Sigmoid colon (tissue), 7 donors: Measurements from ENCODE around the gene EPOP. TPM values are rescaled to one million over a fixed set of nuclear protein-coding genes. Genes with fewer than 3 reads are reported as not detected.

Experiments
- DNase-seq: peaks from one replicate; pipeline ENCODE4 v3.0.0-alpha.2; 2019
- H3K27ac ChIP-seq, 4 donors: fragments of 200-600 bp; sonication (generic); one replicate each; pipeline ENCODE4 v1.5.1; 2016 to 2019; ENCODE audit warnings: mild to moderate bottlenecking in 1 of 4
- H3K27me3 ChIP-seq, 3 donors: fragments of 200-600 bp; sonication (generic); one replicate each; pipeline ENCODE4 v1.5.1; 2019; ENCODE audit warnings: mild to moderate bottlenecking in 1 of 3
- H3K36me3 ChIP-seq, 4 donors: fragments of 200-600 bp; sonication (generic); one replicate each; pipeline ENCODE4 v1.5.1; 2016 to 2019
- H3K4me1 ChIP-seq, 4 donors: fragments of 200-600 bp; sonication (generic); one replicate each; pipeline ENCODE4 v1.5.1; 2017 to 2019
- H3K4me3 ChIP-seq, 4 donors: fragments of 200-600 bp; sonication (generic); one replicate each; pipeline ENCODE4 v1.5.1; 2017 to 2019; ENCODE audit warnings: mild to moderate bottlenecking in 2 of 4, moderate library complexity in 1 of 4
- H3K9me3 ChIP-seq, 4 donors: fragments of 200-600 bp in 3 of 4; sonication (generic) in 3 of 4; one replicate each; pipeline versions ENCODE4 v1.5.1 to v1.6.1; 2013 to 2019
- EP300 ChIP-seq, 4 donors: sonication (generic); formaldehyde crosslinking; IDR thresholded peaks; one replicate each; pipeline ENCODE4 v1.6.1; 2017; ENCODE audit warnings: antibody characterized with exemption in 4 of 4
- POLR2A ChIP-seq, 2 donors: fragments of 450-650 bp; IDR thresholded peaks; one replicate each; pipeline ENCODE4 v1.6.1; 2016; ENCODE audit warnings: antibody characterized with exemption in 2 of 2, mild to moderate bottlenecking in 2 of 2, moderate library complexity in 2 of 2
- POLR2AphosphoS5 ChIP-seq, 4 donors: sonication (generic); formaldehyde crosslinking; IDR thresholded peaks; one replicate each; pipeline ENCODE4 v1.6.1; 2017; ENCODE audit warnings: antibody characterized with exemption in 4 of 4
- WGBS, 2 donors: extraction: QIAGEN DNeasy Blood & Tissue Kit; methylation state at CpG; one replicate each; pipeline ENCODE4 v1.1.7; 2013; 5-methylcytosine and 5-hydroxymethylcytosine counted together
- intact Hi-C: fragments of 100-400 bp; cut with DNase I; formaldehyde crosslinking; loops from one replicate; pipeline ENCODE4 v1.15.1; 2023
- polyA plus RNA-seq, 3 donors: library from polyadenylated mRNA; stranded (reverse); fragments of 200-250 nt; gene quantifications; one replicate each; pipeline ENCODE4 v1.2.3, GENCODE V29; 2013
- total RNA-seq, 4 donors: library from RNA; depleted of rRNA; stranded (reverse); fragments of >200 nt; gene quantifications; one replicate each; pipeline ENCODE4 v1.1.0, GENCODE V29; 2016
- TF ChIP-seq, protein P1 (sequence below), 4 experiments: fragments of 450-650 bp in 3 of 4; fragments of 200-600 bp in 1 of 4; IDR thresholded peaks; one replicate each; pipeline ENCODE4 v1.5.1; 2016 to 2019; ENCODE audit warnings: antibody characterized with exemption in 4 of 4, mild to moderate bottlenecking in 3 of 4, moderate library complexity in 2 of 4
- donor health status: healthy with polysubstance abuse.
- donor health status: Bipolar disorder and iron deficiency.
- donor health status: healthy.

Gene EPOP
- total and polyA plus RNA-seq, 7 donors, result 0.36 to 2.8 (median 2.0) TPM; not detected in 2

- Histone ChIP-seq H3K36me3 (no peaks in the 10 kb centered on the region), H3K27me3 (peaks cover 25 to 73% (median 66%) of the 10 kb centered on the region in 3 donors), H3K4me1 (peaks cover 0 to 33% (median 30%) of the 10 kb centered on the region in 4 donors), H3K27ac (no peak overlapping the region), H3K4me3 (no peak overlapping the region), H3K9me3 (no peaks in the 10 kb centered on the region)
- intact Hi-C loops, result loop anchor here (5.0 kb wide), 1 partner anchor 245 kb away; the partner anchor contains the start of gene ARHGAP23
- TF ChIP-seq POLR2A (IDR thresholded peaks at IDR 0.05) (no peak), EP300 (IDR thresholded peaks at IDR 0.05) (no peak), POLR2AphosphoS5 (IDR thresholded peaks at IDR 0.05) (no peak)
- TF ChIP-seq, protein P1, sequence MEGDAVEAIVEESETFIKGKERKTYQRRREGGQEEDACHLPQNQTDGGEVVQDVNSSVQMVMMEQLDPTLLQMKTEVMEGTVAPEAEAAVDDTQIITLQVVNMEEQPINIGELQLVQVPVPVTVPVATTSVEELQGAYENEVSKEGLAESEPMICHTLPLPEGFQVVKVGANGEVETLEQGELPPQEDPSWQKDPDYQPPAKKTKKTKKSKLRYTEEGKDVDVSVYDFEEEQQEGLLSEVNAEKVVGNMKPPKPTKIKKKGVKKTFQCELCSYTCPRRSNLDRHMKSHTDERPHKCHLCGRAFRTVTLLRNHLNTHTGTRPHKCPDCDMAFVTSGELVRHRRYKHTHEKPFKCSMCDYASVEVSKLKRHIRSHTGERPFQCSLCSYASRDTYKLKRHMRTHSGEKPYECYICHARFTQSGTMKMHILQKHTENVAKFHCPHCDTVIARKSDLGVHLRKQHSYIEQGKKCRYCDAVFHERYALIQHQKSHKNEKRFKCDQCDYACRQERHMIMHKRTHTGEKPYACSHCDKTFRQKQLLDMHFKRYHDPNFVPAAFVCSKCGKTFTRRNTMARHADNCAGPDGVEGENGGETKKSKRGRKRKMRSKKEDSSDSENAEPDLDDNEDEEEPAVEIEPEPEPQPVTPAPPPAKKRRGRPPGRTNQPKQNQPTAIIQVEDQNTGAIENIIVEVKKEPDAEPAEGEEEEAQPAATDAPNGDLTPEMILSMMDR (IDR thresholded peaks at IDR 0.05), result no peak
- WGBS, 2 donors, result 41 to 72% methylated on average over 12 of the region's 12 CpGs
- DNase-seq, result no peak
Observed at GRCh38 chr17:38671939-38672720, 2.6 kb downstream of the EPOP start.

GRCh38 chr17:38669520-38669919, 5.2 kb downstream of the EPOP start:
- Histone ChIP-seq H3K27ac (no peak overlapping the region), H3K27me3 (peaks cover 17 to 55% (median 49%) of the 10 kb centered on the region in 3 donors), H3K9me3 (no peaks in the 10 kb centered on the region), H3K36me3 (no peaks in the 10 kb centered on the region), H3K4me1 (peaks cover 0 to 15% (median 14%) of the 10 kb centered on the region in 4 donors), H3K4me3 (no peak overlapping the region)
- intact Hi-C loops, result loop anchor here (5.0 to 10.0 kb wide), 3 partner anchors 62 to 315 kb away; partner anchors contain the start of genes SOCS7 and SRCIN1
- DNase-seq, result no peak
- 14 to 16% methylated on average over 6 of the region's 6 CpGs for WGBS, 2 donors
- TF ChIP-seq, protein P1 (IDR thresholded peaks at IDR 0.05), result no peak
- no peak for TF ChIP-seq POLR2A (IDR thresholded peaks at IDR 0.05)
- TF ChIP-seq POLR2AphosphoS5 (IDR thresholded peaks at IDR 0.05), result no peak

DNA sequence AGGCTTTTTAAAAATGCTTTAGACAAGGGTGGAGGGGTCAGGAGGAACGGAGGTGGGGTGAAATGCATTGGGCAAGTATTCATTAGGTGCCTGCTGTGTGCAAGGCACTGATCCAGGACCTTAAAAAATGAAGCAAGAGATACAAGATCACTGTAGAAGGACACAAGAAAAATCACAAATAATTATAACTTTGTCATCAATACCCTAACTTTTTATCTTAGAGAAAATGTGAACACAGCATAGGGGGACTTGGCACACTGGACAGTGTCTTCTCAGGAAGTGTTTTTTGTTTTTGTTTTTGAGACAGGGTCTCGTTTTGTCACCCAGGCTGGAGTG, 7.0 kb downstream of the EPOP start:
- TF ChIP-seq EP300 (IDR thresholded peaks at IDR 0.05), result no peak
- TF ChIP-seq, protein P1 (IDR thresholded peaks at IDR 0.05), result peak in 1 of 4 experiments; percentile 28
- WGBS, 2 donors, result 28 to 33% methylated on average over 2 of the region's 2 CpGs
- intact Hi-C loops, result loop anchor here (1.0 to 10.0 kb wide), 5 partner anchors 60 to 313 kb away; partner anchors contain the start of genes SOCS7 and SRCIN1
- H3K36me3 ChIP-seq, result no peaks in the 10 kb centered on the region
- no peaks in the 10 kb centered on the region for H3K9me3 ChIP-seq
- H3K27ac ChIP-seq, result no peak overlapping the region
- no peak overlapping the region for H3K4me3 ChIP-seq
- no peaks in the 10 kb centered on the region for H3K4me1 ChIP-seq
- no peak for DNase-seq
- peaks cover 0 to 38% (median 31%) of the 10 kb centered on the region in 3 donors for H3K27me3 ChIP-seq

GRCh38 chr17:38667099-38667786, 7.5 kb downstream of the EPOP start:
- Histone ChIP-seq H3K27me3 (peaks cover 0 to 32% (median 26%) of the 10 kb centered on the region in 3 donors), H3K36me3 (no peaks in the 10 kb centered on the region), H3K27ac (no peak overlapping the region), H3K9me3 (no peaks in the 10 kb centered on the region), H3K4me1 (no peaks in the 10 kb centered on the region), H3K4me3 (no peak overlapping the region)
- TF ChIP-seq POLR2A (IDR thresholded peaks at IDR 0.05), result no peak
- TF ChIP-seq, protein P1 (IDR thresholded peaks at IDR 0.05), result peak; percentile 98 to 99 (median 98)
- DNase-seq, result peak; percentile 81
- intact Hi-C loops, result loop anchor here (1.0 to 10.0 kb wide), 5 partner anchors 60 to 312 kb away; partner anchors contain the start of genes SOCS7 and SRCIN1
- 37 to 39% methylated on average over 7 of the region's 7 CpGs for WGBS, 2 donors
